ENCODE results near the gene LRCH4. TPM values are rescaled to one million over a fixed set of nuclear protein-coding genes. Genes with fewer than 3 reads are reported as not detected.

Gene LRCH4
- total and polyA plus RNA-seq, 9 of the 15 experiments (the other 6 are each of a cell fraction or from before 2014, with no cell fraction given), result 0.06 to 63.3 (median 15.0) TPM

DNA sequence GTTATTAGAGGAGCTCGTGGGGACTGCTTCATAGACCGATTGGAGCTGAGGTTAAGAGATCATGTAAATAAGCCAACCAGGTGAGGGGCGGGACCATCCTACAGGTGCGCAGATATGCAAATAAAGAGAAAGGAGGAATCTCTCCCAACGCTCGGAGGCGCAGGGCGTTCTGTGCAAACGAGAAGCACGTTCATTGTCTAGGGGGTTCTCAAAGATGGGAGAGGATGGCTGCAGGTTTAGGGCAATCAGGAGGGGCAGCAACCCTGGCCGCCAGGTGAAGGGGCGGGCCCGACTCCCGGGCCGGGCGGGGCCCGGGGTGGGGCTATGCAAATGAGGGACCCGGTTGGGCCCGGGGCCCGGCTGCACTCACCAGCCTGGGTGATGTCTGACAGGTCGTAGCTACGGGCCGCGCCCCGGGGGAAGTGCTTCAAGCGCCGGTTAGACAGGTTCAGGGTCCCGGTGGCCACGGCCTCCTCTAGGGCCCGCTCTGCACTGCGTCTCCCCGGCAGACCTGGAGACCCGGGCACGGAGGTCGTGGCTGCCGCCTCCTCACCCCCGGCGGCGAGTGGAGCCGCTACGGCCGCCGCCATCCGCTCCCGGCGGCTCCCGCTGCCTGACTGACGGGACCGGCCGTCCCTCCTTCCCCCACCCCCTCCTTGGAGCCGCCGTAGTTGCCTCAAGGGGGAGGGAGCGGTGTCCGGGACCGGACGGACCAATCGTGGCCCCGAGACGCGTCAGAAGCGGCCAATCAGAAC, at the start of gene LRCH4 (continued):
- 0 out of 2 replicates have a peak, but pooled peaks have one; percentile 91 for TF ChIP-seq RBM14 (IDR thresholded peaks at IDR 0.05; ENCODE audit: borderline replicate concordance, insufficient read depth, low read depth, low read length)
- no peak for TF ChIP-seq TSC22D4 (tag; IDR thresholded peaks at IDR 0.05)
- TF ChIP-seq ASH1L (IDR thresholded peaks at IDR 0.05; ENCODE audit: borderline replicate concordance, low read depth, partially characterized antibody), result no peak
- no peak for TF ChIP-seq MCM7 (IDR thresholded peaks at IDR 0.05)
- TF ChIP-seq TFE3 (CRISPR knock-in tag; IDR thresholded peaks at IDR 0.05), result no peak
- TF ChIP-seq MED1 (CRISPR knock-in tag; IDR thresholded peaks at IDR 0.05; ENCODE audit: borderline replicate concordance), result no peak
- TF ChIP-seq TEAD2 (tag; IDR thresholded peaks at IDR 0.05), result no peak
- TF ChIP-seq ZNF717 (CRISPR knock-in tag; IDR thresholded peaks at IDR 0.05), result no peak
- no peak for TF ChIP-seq CREM (IDR thresholded peaks at IDR 0.05; ENCODE audit: low read depth)
- peak; percentile 70; the same call in 1 of the 2 replicates for TF ChIP-seq SMAD3 (CRISPR knock-in tag; conservative IDR thresholded peaks at IDR 0.05)
- peak; percentile 89 for TF ChIP-seq EGR1 (conservative IDR thresholded peaks at IDR 0.05)
- TF ChIP-seq NELFE (IDR thresholded peaks at IDR 0.05; ENCODE audit: insufficient read depth, insufficient read length), result peak; percentile 69
- peak; percentile 99 for TF ChIP-seq VEZF1 (CRISPR knock-in tag; IDR thresholded peaks at IDR 0.05)
- TF ChIP-seq IRF2 (CRISPR knock-in tag; IDR thresholded peaks at IDR 0.05), result no peak
- TF ChIP-seq ETV1 (tag; conservative IDR thresholded peaks at IDR 0.05; ENCODE audit: low read depth), result no peak
- TF ChIP-seq HDAC2 (IDR thresholded peaks at IDR 0.05), result no peak
- peak; percentile 25; the same call in 1 of the 2 replicates for TF ChIP-seq MTA2 (IDR thresholded peaks at IDR 0.05; ENCODE audit: low read depth)
- TF ChIP-seq U2AF1 (optimal IDR thresholded peaks at IDR 0.05; ENCODE audit: low read depth, low read length), result peak; percentile 95
- TF ChIP-seq CUX1 (CRISPR knock-in tag; IDR thresholded peaks at IDR 0.05), result no peak
- TF ChIP-seq TBP (optimal IDR thresholded peaks at IDR 0.05; ENCODE audit: low read depth, low read length), result peak; percentile 95

All from K562 (cell line).